CMK (cell line): ENCODE data around the gene HEPH.
"Not testable (repeated sequence)": the region's sequence is repeated elsewhere in the genome, so short reads cannot be mapped to it uniquely, and the experiment has no call there.

Source experiments
- DNase-seq: peaks from one replicate; pipeline ENCODE4 v3.0.0-alpha.2; 2010; ENCODE audit warnings: low read depth

Gene HEPH

DNA sequence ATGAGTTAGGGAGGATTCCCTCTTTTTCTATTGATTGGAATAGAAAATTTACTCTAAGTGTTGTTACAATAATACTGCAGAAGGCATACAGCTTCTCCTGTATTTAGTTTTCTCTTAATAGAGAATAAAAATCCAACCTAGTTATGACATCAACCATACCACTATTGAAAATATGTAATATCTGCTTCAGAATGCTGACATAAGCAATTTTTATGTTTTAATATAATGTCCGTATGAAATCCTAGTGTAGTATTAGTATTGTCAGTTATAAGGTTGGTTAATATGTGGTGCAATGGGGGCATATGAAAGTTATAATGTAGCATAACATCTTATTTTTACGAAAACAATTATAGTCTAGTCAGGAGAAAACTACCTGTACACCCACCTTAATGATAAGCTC, 68.2 kb downstream of the HEPH start:
- no peak for DNase-seq

DNA sequence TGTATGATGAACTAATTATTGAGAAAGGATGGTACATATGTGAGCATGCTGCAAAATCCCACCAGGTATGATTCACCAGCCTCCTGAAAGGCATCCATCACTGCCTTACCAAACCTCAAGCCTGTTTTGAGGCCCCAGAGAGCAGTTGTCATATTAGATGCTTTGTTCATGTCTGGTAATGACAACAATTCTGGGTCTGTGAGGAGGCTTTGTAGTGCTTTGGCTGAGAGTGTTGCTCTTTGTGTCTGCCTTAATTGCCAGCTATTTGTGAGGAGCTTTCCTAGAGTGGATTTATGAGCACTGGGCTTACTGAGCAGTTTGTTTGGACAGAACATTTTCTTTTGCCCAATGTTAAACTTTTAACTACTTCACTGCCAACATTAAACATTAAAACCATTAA, 69.2 kb downstream of the HEPH start:
- DNase-seq, result no peak

DNA sequence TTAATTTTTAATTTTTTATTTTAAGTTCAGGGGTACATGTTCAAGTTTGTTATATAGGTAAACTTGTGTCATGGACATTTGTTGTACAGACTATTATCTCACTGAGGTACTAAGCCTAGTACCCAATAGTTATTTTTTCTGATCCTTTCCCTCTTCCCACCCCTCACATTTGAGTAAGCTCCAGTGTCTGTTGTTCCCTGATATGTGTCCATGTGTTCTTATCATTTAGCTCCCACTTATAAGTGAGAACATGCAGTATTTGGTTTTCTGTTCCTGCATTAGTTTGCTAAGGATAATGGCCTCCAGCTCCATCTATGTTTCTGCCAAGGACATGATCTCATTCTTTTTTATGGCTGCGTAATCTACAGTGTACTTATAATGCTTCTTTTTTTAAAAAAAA, 69.9 kb downstream of the HEPH start:
- DNase-seq, result not testable (repeated sequence)

DNA sequence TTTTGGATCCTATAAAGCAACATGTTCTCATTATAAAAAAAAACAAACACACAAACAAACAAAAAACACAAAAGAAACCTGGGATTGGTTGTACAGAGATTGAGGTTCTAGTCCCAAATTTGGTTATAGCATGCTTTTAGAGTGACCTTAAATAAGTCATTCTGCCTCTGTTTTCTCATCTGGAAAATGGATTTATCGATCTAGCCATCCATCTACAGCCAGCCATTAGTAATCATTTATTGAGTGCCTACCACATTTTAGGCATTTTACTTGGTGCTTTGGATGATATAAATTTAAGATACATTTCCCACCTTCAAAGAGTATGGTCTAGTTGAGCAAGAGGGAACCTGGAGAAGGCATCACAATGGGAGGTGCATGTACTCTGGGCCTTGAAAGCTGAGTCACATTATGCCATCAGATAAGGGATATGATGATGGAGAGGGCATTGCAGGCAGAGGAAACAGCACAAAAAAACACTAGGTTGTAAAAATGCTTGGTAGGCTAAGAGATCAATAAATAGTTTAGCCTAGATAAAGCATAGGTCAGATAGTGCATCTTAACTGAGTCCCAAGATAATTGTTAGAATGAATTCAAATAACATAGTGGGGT, 91.4 kb downstream of the HEPH start:
- DNase-seq, result no peak

DNA sequence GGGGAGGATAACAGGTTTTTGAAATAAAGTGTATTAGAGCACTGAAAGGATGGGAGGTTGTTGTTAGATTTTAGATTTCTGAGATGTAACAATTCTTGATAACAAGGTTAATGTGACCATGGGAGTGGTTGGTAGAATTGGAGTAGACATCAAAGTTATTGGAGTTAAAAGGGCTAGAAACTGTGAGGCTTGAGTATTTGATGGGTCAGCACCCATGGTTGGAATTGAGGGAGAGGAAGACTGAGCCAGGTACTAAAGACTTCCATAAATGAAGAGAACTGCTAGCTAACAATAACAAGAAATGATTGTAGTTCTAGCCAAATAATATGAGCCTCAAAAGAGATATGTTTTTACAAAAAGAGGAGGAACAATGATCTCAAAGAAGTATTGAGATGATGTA, 98.8 kb downstream of the HEPH start:
- no peak for DNase-seq
